Measurements from ENCODE around the gene FGFBP3.

- TF ChIP-seq CTCF (IDR thresholded peaks at IDR 0.05): no peak
- no peak for TF ChIP-seq POLR2A (IDR thresholded peaks at IDR 0.05)
These were observed 44.5 kb downstream of the FGFBP3 start for GRCh38 chr10:91864744-91865143.

Measured in esophagus squamous epithelium (tissue), 4 donors.